ENCODE data around the gene RAMP3. TPM values are rescaled to one million over a fixed set of nuclear protein-coding genes. Genes with fewer than 3 reads are reported as not detected.

The RAMP3 gene
- total RNA-seq, 5 donors from 2014 or later (not counting 1 experiment from before 2014, with no cell fraction given), result 0.19 to 0.63 (median 0.45) TPM; not detected in 1

- peaks cover 5 to 9% (median 7%) of the 10 kb centered on the region in 3 donors for H3K4me1 Mint-ChIP-seq
- no peaks in the 10 kb centered on the region for H3K27me3 Mint-ChIP-seq
- 96% methylated on average over 7 of the region's 7 CpGs for WGBS (ENCODE audit: insufficient coverage)
- Histone ChIP-seq H3K27me3 (replicated peaks in 1 of 2; ENCODE audit: control insufficient read depth in 2 of 2, extremely low read depth in 1 of 2, insufficient read depth in 2 of 2, low read length in 1 of 2) (peaks cover 0 to 6% of the 10 kb centered on the region in 2 experiments), H3K4me3 (ENCODE audit: control insufficient read depth in 1 of 2, extremely low read depth in 1 of 2, low read length in 1 of 2) (no peak overlapping the region), H3K9me3 (no peaks in the 10 kb centered on the region), H3K27ac (ENCODE audit: low read length) (no peak overlapping the region), H3K36me3 (ENCODE audit: control insufficient read depth in 2 of 2, extremely low read depth in 1 of 2, insufficient read depth in 1 of 2, low read length in 1 of 2) (no peaks in the 10 kb centered on the region), H3K4me1 (ENCODE audit: control insufficient read depth in 1 of 2, extremely low read depth in 1 of 2, insufficient read depth in 2 of 2, low read length in 2 of 2) (peaks cover 0 to 9% of the 10 kb centered on the region in 2 experiments)
- no peak for ATAC-seq (replicated peaks in 1 of 4)
- no peaks in the 10 kb centered on the region for H3K36me3 Mint-ChIP-seq
- ChIA-PET CTCF (interaction anchor here (1.1 to 5.8 kb wide), 4 partner anchors 8 to 160 kb away, joined by 3 to 72 read pairs (median 38); no protein-coding TSS in a partner anchor), POLR2A (interaction anchor here in 1 of 2 donors (1.0 kb wide), 1 partner anchor 159 kb away, joined by 4 read pairs; no protein-coding TSS in a partner anchor)
- H3K27ac Mint-ChIP-seq, result no peak overlapping the region
- no peaks in the 10 kb centered on the region for H3K9me3 Mint-ChIP-seq
- H3K4me3 Mint-ChIP-seq, result no peak overlapping the region
- DNase-seq, result no peak
Measured at GRCh38 chr7:45133877-45134276, 23.7 kb upstream of the RAMP3 start.

- ChIA-PET CTCF (interaction anchor here (0.6 to 5.8 kb wide), 22 partner anchors 19 to 548 kb away, joined by 3 to 72 read pairs (median 4); partner anchors contain the start of genes OGDH (in 1 of the 2) and TBRG4 (in 1 of the 2)), POLR2A (interaction anchor here in 1 of 2 donors (0.6 to 0.7 kb wide), 2 partner anchors 14 to 163 kb away, joined by 3 to 6 read pairs; no protein-coding TSS in a partner anchor)
- H3K36me3 ChIP-seq (ENCODE audit: control insufficient read depth in 2 of 2, extremely low read depth in 1 of 2, insufficient read depth in 1 of 2, low read length in 1 of 2), result no peaks in the 10 kb centered on the region
- 24% methylated on average over 3 of the region's 9 CpGs for WGBS (ENCODE audit: insufficient coverage)
- peaks cover 0 to 9% of the 10 kb centered on the region in 2 experiments for H3K4me1 ChIP-seq (ENCODE audit: control insufficient read depth in 1 of 2, extremely low read depth in 1 of 2, insufficient read depth in 2 of 2, low read length in 2 of 2)
- Mint-ChIP-seq H3K9me3 (no peaks in the 10 kb centered on the region), H3K27ac (peak overlapping the region in 1 of 2 donors; percentile 16), H3K36me3 (no peaks in the 10 kb centered on the region), H3K4me3 (no peak overlapping the region), H3K4me1 (peaks cover 5 to 9% (median 7%) of the 10 kb centered on the region in 3 donors), H3K27me3 (peaks cover 0 to 4% of the 10 kb centered on the region in 2 donors)
- H3K27me3 ChIP-seq (replicated peaks in 1 of 2; ENCODE audit: control insufficient read depth in 2 of 2, extremely low read depth in 1 of 2, insufficient read depth in 2 of 2, low read length in 1 of 2), result peaks cover 0 to 4% of the 10 kb centered on the region in 2 experiments
- H3K4me3 ChIP-seq (ENCODE audit: control insufficient read depth in 1 of 2, extremely low read depth in 1 of 2, low read length in 1 of 2), result no peak overlapping the region
- H3K9me3 ChIP-seq, result no peaks in the 10 kb centered on the region
- ATAC-seq (replicated peaks in 1 of 4), result peak; percentile 80 to 90 (median 84)
- H3K27ac ChIP-seq (ENCODE audit: low read length), result no peak overlapping the region
- peak; percentile 30 to 92 (median 59) for DNase-seq
Measured at GRCh38 chr7:45136106-45137060, 21.2 kb upstream of the RAMP3 start.

- CTCF ChIA-PET, result interaction anchor here (1.1 to 5.8 kb wide), 3 partner anchors 165 to 283 kb away, joined by 3 to 72 read pairs (median 70); no protein-coding TSS in a partner anchor
- Mint-ChIP-seq H3K27me3 (peaks cover 0 to 4% of the 10 kb centered on the region in 2 donors), H3K4me3 (no peak overlapping the region), H3K9me3 (no peaks in the 10 kb centered on the region), H3K4me1 (peaks cover 5 to 9% (median 7%) of the 10 kb centered on the region in 3 donors), H3K27ac (no peak overlapping the region), H3K36me3 (no peaks in the 10 kb centered on the region)
- no peak for ATAC-seq (replicated peaks in 1 of 4)
- Histone ChIP-seq H3K4me1 (ENCODE audit: control insufficient read depth in 1 of 2, extremely low read depth in 1 of 2, insufficient read depth in 2 of 2, low read length in 2 of 2) (peaks cover 0 to 9% of the 10 kb centered on the region in 2 experiments), H3K4me3 (ENCODE audit: control insufficient read depth in 1 of 2, extremely low read depth in 1 of 2, low read length in 1 of 2) (no peak overlapping the region), H3K27ac (ENCODE audit: low read length) (no peak overlapping the region), H3K36me3 (ENCODE audit: control insufficient read depth in 2 of 2, extremely low read depth in 1 of 2, insufficient read depth in 1 of 2, low read length in 1 of 2) (no peaks in the 10 kb centered on the region), H3K9me3 (no peaks in the 10 kb centered on the region), H3K27me3 (replicated peaks in 1 of 2; ENCODE audit: control insufficient read depth in 2 of 2, extremely low read depth in 1 of 2, insufficient read depth in 2 of 2, low read length in 1 of 2) (peaks cover 0 to 3% of the 10 kb centered on the region in 2 experiments)
- WGBS (ENCODE audit: insufficient coverage), result 71% methylated on average over 1 of the region's 10 CpGs
- POLR2A ChIA-PET, result interaction anchor here (0.6 kb wide), 3 partner anchors 61 to 543 kb away, joined by 5 to 7 read pairs (median 6); no protein-coding TSS in a partner anchor
- no peak for DNase-seq
Measured at GRCh38 chr7:45138433-45139267, 18.9 kb upstream of the RAMP3 start.

- Histone ChIP-seq H3K27me3 (replicated peaks in 1 of 2; ENCODE audit: control insufficient read depth in 2 of 2, extremely low read depth in 1 of 2, insufficient read depth in 2 of 2, low read length in 1 of 2) (peaks cover 0 to 13% of the 10 kb centered on the region in 2 experiments), H3K9me3 (no peaks in the 10 kb centered on the region), H3K4me3 (ENCODE audit: control insufficient read depth in 1 of 2, extremely low read depth in 1 of 2, low read length in 1 of 2) (no peak overlapping the region), H3K36me3 (ENCODE audit: control insufficient read depth in 2 of 2, extremely low read depth in 1 of 2, insufficient read depth in 1 of 2, low read length in 1 of 2) (no peaks in the 10 kb centered on the region), H3K27ac (ENCODE audit: low read length) (no peak overlapping the region), H3K4me1 (ENCODE audit: control insufficient read depth in 1 of 2, extremely low read depth in 1 of 2, insufficient read depth in 2 of 2, low read length in 2 of 2) (peaks cover 0 to 3% of the 10 kb centered on the region in 2 experiments)
- POLR2A ChIA-PET, result no interaction called here
- DNase-seq (no peak), ATAC-seq (replicated peaks in 1 of 4) (no peak)
- CTCF ChIA-PET, result no interaction called here
- 90% methylated on average over 2 of the region's 4 CpGs for WGBS (ENCODE audit: insufficient coverage)
- H3K36me3 Mint-ChIP-seq, result no peaks in the 10 kb centered on the region
- H3K9me3 Mint-ChIP-seq, result no peaks in the 10 kb centered on the region
- no peak overlapping the region for H3K4me3 Mint-ChIP-seq
- H3K27ac Mint-ChIP-seq, result no peak overlapping the region
- H3K4me1 Mint-ChIP-seq, result peaks cover 2 to 6% (median 4%) of the 10 kb centered on the region in 3 donors
- peaks cover 7 to 14% of the 10 kb centered on the region in 2 donors for H3K27me3 Mint-ChIP-seq
Measured at GRCh38 chr7:45140827-45141226, 16.8 kb upstream of the RAMP3 start.

DNA sequence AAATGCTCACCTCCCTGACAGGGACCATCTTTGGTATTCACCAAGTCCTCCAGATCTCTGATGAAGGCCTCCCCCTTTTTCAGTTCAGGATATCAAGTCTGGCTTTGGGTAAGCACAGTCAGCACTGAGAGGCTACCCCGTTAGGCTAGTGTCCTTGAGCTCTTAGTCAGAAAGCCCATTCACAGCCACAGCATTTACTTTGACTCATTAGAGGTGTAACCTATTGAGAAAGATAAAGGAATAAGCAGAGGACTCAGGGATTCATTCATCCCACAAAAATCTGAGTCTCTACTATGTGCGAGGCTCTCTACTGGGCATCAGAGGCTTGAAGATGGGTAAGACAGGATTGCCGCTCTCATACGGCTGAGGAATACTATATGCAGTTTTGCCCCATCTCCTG lies 14.0 kb upstream of the RAMP3 start:
- WGBS (ENCODE audit: insufficient coverage), result no CpG with 5 or more reads among the region's 4 CpGs

More for the DNA sequence above, 14.0 kb upstream of the RAMP3 start:
- Mint-ChIP-seq H3K27me3 (peaks cover 17 to 22% of the 10 kb centered on the region in 2 donors), H3K27ac (no peak overlapping the region), H3K4me1 (no peaks in the 10 kb centered on the region), H3K4me3 (no peak overlapping the region), H3K36me3 (no peaks in the 10 kb centered on the region), H3K9me3 (no peaks in the 10 kb centered on the region)
- no peak overlapping the region for H3K27ac ChIP-seq (ENCODE audit: low read length)
- ChIA-PET CTCF (no interaction called here), POLR2A (no interaction called here)
- peaks cover 0 to 36% of the 10 kb centered on the region in 2 experiments for H3K27me3 ChIP-seq (replicated peaks in 1 of 2; ENCODE audit: control insufficient read depth in 2 of 2, extremely low read depth in 1 of 2, insufficient read depth in 2 of 2, low read length in 1 of 2)
- no peaks in the 10 kb centered on the region for H3K4me1 ChIP-seq (ENCODE audit: control insufficient read depth in 1 of 2, extremely low read depth in 1 of 2, insufficient read depth in 2 of 2, low read length in 2 of 2)
- no peaks in the 10 kb centered on the region for H3K36me3 ChIP-seq (ENCODE audit: control insufficient read depth in 2 of 2, extremely low read depth in 1 of 2, insufficient read depth in 1 of 2, low read length in 1 of 2)
- ATAC-seq (replicated peaks in 1 of 4) (no peak), DNase-seq (no peak)
- no peak overlapping the region for H3K4me3 ChIP-seq (ENCODE audit: control insufficient read depth in 1 of 2, extremely low read depth in 1 of 2, low read length in 1 of 2)
- H3K9me3 ChIP-seq, result no peaks in the 10 kb centered on the region

Measured in T-cell (primary cell).